Smooth muscle cell (in vitro differentiated cells): Measurements from ENCODE around the gene LGALS3. TPM values are rescaled to one million over a fixed set of nuclear protein-coding genes. Genes with fewer than 3 reads are reported as not detected.

Experiments used
- DNase-seq: peaks from one replicate; lab custom pipeline; 2025; ENCODE audit not compliant: unreplicated experiment; lab: John Stamatoyannopoulos, UW
- H2AFZ ChIP-seq: fragments of 200-600 bp; sonication (generic); 2 replicates; pipeline ENCODE4 v1.6.0; 2016; ENCODE audit warnings: antibody characterized with exemption, low read depth, mild to moderate bottlenecking
- H3F3A ChIP-seq: fragments of 200-600 bp; sonication (generic); 2 replicates; pipeline ENCODE4 v1.6.0; 2017; ENCODE audit warnings: antibody characterized with exemption, low read depth
- H3K27ac ChIP-seq: fragments of 200-600 bp; sonication (generic); 2 replicates; pipeline ENCODE4 v1.5.1; 2016; ENCODE audit warnings: low read depth, mild to moderate bottlenecking
- H3K27me3 ChIP-seq: fragments of 200-600 bp; sonication (generic); 2 replicates; pipeline ENCODE4 v1.6.1; 2016; ENCODE audit warnings: low read depth, mild to moderate bottlenecking
- H3K36me3 ChIP-seq: fragments of 200-600 bp; sonication (generic); 2 replicates; pipeline ENCODE4 v1.5.1; 2016; ENCODE audit warnings: low read depth
- H3K4me1 ChIP-seq: fragments of 200-600 bp; sonication (generic); 2 replicates; pipeline ENCODE4 v1.5.1; 2016; ENCODE audit warnings: low read depth
- H3K4me2 ChIP-seq: fragments of 200-600 bp; sonication (generic); 2 replicates; pipeline ENCODE4 v1.6.0; 2016; ENCODE audit warnings: mild to moderate bottlenecking
- H3K4me3 ChIP-seq: fragments of 200-600 bp; sonication (generic); 2 replicates; pipeline ENCODE4 v1.5.1; 2016; ENCODE audit warnings: mild to moderate bottlenecking
- H3K79me2 ChIP-seq: fragments of 200-600 bp; sonication (generic); 2 replicates; pipeline ENCODE4 v1.6.0; 2016; ENCODE audit warnings: low read depth, mild to moderate bottlenecking
- H3K9ac ChIP-seq: fragments of 200-600 bp; sonication (generic); 2 replicates; pipeline ENCODE4 v1.6.0; 2016; ENCODE audit warnings: low read depth
- H3K9me3 ChIP-seq: fragments of 200-600 bp; sonication (generic); replicated peaks from 2 replicates; pipeline ENCODE4 v1.5.1; 2016; ENCODE audit warnings: low read depth
- H4K20me1 ChIP-seq: fragments of 200-600 bp; sonication (generic); 2 replicates; pipeline ENCODE4 v1.6.0; 2016; ENCODE audit warnings: low read depth
- CTCF ChIP-seq: fragments of 200-600 bp; sonication (generic); IDR thresholded peaks from 2 replicates; pipeline ENCODE4 v1.5.1; 2017; ENCODE audit warnings: borderline replicate concordance, mild to moderate bottlenecking, antibody characterized with exemption; ENCODE audit not compliant: insufficient read depth, poor library complexity, severe bottlenecking
- WGBS: methylation state at CpG from one replicate; pipeline ENCODE4 v1.1.7; 2016; ENCODE audit warnings: low lambda C conversion rate; 5-methylcytosine and 5-hydroxymethylcytosine counted together
- polyA plus RNA-seq: library from polyadenylated mRNA; unstranded; fragments of >200 nt; fragmentation: Nextera tagmentation; extraction: Ambion mirVana; gene quantifications from 2 replicates; pipeline ENCODE4 v1.2.1, GENCODE V29; 2016
- total RNA-seq: library from RNA; depleted of rRNA; stranded (reverse); fragments of >200 nt; gene quantifications from 2 replicates; pipeline ENCODE4 v1.2.3, GENCODE V29; 2014

LGALS3 gene
- total and polyA plus RNA-seq, 2 experiments from 2014 or later = 170 to 201 TPM

- Histone ChIP-seq H3K36me3 (no peaks in the 10 kb centered on the region), H3K4me3 (no peak overlapping the region), H3K79me2 (peaks cover 6% of the 10 kb centered on the region), H3K4me2 (no peak overlapping the region), H3F3A (peaks cover 32% of the 10 kb centered on the region), H3K27ac (peak overlapping the region; percentile 8), H3K4me1 (peaks cover 29% of the 10 kb centered on the region), H4K20me1 (peaks cover 6% of the 10 kb centered on the region), H3K27me3 (no peaks in the 10 kb centered on the region), H3K9ac (no peak overlapping the region), H2AFZ (no peak overlapping the region), H3K9me3 (no peaks in the 10 kb centered on the region)
- TF ChIP-seq CTCF = no peak
- no peak for DNase-seq
- WGBS = 91% methylated on average over 3 of the region's 3 CpGs
Measured at GRCh38 chr14:55125403-55125802, 3.6 kb upstream of the LGALS3 start.

- peak overlapping the region; percentile 14 for H3K4me2 ChIP-seq
- H2AFZ ChIP-seq = peak overlapping the region; percentile 67
- TF ChIP-seq CTCF = no peak
- H3F3A ChIP-seq = peaks cover 32% of the 10 kb centered on the region
- no peak overlapping the region for H3K9ac ChIP-seq
- peak overlapping the region; percentile 72 for H3K27ac ChIP-seq
- H3K36me3 ChIP-seq = no peaks in the 10 kb centered on the region
- H3K4me3 ChIP-seq = no peak overlapping the region
- peaks cover 11% of the 10 kb centered on the region for H3K79me2 ChIP-seq
- H3K4me1 ChIP-seq = peaks cover 29% of the 10 kb centered on the region
- no peaks in the 10 kb centered on the region for H3K9me3 ChIP-seq
- H4K20me1 ChIP-seq = peaks cover 12% of the 10 kb centered on the region
- 38% methylated on average over 3 of the region's 3 CpGs for WGBS
- H3K27me3 ChIP-seq = no peaks in the 10 kb centered on the region
- DNase-seq = no peak
Measured at GRCh38 chr14:55126034-55126433, 3.0 kb upstream of the LGALS3 start.

- DNase-seq = no peak
- H3K79me2 ChIP-seq = peaks cover 20% of the 10 kb centered on the region
- WGBS = 62% methylated on average over 5 of the region's 5 CpGs
Measured at GRCh38 chr14:55126932-55127459, 2.1 kb upstream of the LGALS3 start.

More at GRCh38 chr14:55126932-55127459, 2.1 kb upstream of the LGALS3 start:
- Histone ChIP-seq H3K4me3 (no peak overlapping the region), H3K4me1 (peaks cover 28% of the 10 kb centered on the region), H3K27ac (peak overlapping the region; percentile 72), H2AFZ (no peak overlapping the region), H3K9ac (no peak overlapping the region), H3K9me3 (no peaks in the 10 kb centered on the region), H3K36me3 (no peaks in the 10 kb centered on the region), H3K4me2 (no peak overlapping the region), H3F3A (peaks cover 32% of the 10 kb centered on the region), H4K20me1 (peaks cover 22% of the 10 kb centered on the region), H3K27me3 (no peaks in the 10 kb centered on the region)
- TF ChIP-seq CTCF = no peak
